Breast epithelium (tissue), 4 donors: ENCODE measurements around the gene MLXIP. TPM values are rescaled to one million over a fixed set of nuclear protein-coding genes. Genes with fewer than 3 reads are reported as not detected.
"Not testable (repeated sequence)": the region's sequence is repeated elsewhere in the genome, so short reads cannot be mapped to it uniquely, and the experiment has no call there.

Experiments
- DNase-seq, 2 donors: peaks; one replicate each; pipeline ENCODE4 v3.0.0-alpha.2; 2019; ENCODE audit warnings: low spot score in 2 of 2
- H3K27ac ChIP-seq, 2 donors: fragments of 200-600 bp; sonication (generic) in 1 of 2; one replicate each; pipeline ENCODE4 v1.5.1; 2016 to 2019; ENCODE audit warnings: mild to moderate bottlenecking in 1 of 2
- H3K27me3 ChIP-seq, 2 donors: fragments of 200-600 bp; sonication (generic) in 1 of 2; one replicate each; pipeline versions ENCODE4 v1.5.1 to v1.6.0; 2017 to 2019; ENCODE audit warnings: control low read depth in 1 of 2, mild to moderate bottlenecking in 1 of 2
- H3K36me3 ChIP-seq: fragments of 200-600 bp; one replicate; pipeline ENCODE4 v1.5.1; 2019
- H3K4me1 ChIP-seq, 2 donors: fragments of 200-600 bp; sonication (generic); one replicate each; pipeline ENCODE4 v1.5.1; 2016 to 2019; ENCODE audit warnings: control low read depth in 1 of 2
- H3K4me3 ChIP-seq, 3 donors: fragments of 200-600 bp; sonication (generic); 1 replicate in 2 of 3; 2 replicates in 1 of 3; pipeline ENCODE4 v1.5.1; 2016 to 2019; ENCODE audit warnings: mild to moderate bottlenecking in 3 of 3, moderate library complexity in 2 of 3
- H3K9me3 ChIP-seq, 2 donors: fragments of 200-600 bp; sonication (generic) in 1 of 2; one replicate each; pipeline ENCODE4 v1.5.1; 2016 to 2019; ENCODE audit warnings: control low read depth in 1 of 2
- POLR2A ChIP-seq: fragments of 450-650 bp; IDR thresholded peaks from one replicate; pipeline ENCODE4 v1.6.1; 2016; ENCODE audit warnings: antibody characterized with exemption, mild to moderate bottlenecking, moderate library complexity
- POLR2AphosphoS5 ChIP-seq, 3 donors: sonication (generic); formaldehyde crosslinking; IDR thresholded peaks; one replicate each; pipeline ENCODE4 v1.6.1; 2017; ENCODE audit warnings: antibody characterized with exemption in 3 of 3
- intact Hi-C: fragments of 100-400 bp; cut with DNase I; formaldehyde crosslinking; loops from one replicate; pipeline ENCODE4 v1.15.1; 2023; ENCODE audit warnings: low total_unique reads
- total RNA-seq, 3 donors: library from RNA; depleted of rRNA; stranded (reverse); fragments of >200 nt; gene quantifications; one replicate each; pipeline ENCODE4 v1.1.0, GENCODE V29; 2016
- TF ChIP-seq, protein P1 (sequence below), 3 donors: fragments of 450-650 bp; IDR thresholded peaks; one replicate each; pipeline ENCODE4 v1.5.1; 2016 to 2017; ENCODE audit warnings: antibody characterized with exemption in 3 of 3, mild to moderate bottlenecking in 3 of 3, moderate library complexity in 3 of 3

Gene MLXIP
- total RNA-seq, 3 donors from 2014 or later = 21.1 to 31.1 (median 28.2) TPM

DNA sequence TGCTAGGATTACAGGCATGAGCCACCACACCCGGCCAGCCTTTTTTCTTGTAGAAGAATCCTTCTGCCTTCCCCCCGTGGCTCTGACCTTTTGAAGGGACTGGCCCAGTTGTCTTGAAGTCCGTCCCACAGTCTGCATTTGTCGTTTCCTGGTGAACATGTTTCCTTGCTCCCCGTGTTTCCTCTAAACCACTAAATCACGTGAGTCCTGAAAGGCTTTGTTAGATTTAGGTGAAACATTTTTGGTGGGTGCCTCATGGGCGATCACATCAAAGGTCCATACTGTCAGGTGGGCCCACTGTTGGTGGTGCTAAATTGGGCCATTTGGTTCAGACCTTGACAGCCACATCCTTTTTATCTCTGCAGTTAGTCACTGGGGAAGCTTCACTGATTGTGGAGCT is 26.3 kb downstream of the MLXIP start:
- TF ChIP-seq, protein P1, sequence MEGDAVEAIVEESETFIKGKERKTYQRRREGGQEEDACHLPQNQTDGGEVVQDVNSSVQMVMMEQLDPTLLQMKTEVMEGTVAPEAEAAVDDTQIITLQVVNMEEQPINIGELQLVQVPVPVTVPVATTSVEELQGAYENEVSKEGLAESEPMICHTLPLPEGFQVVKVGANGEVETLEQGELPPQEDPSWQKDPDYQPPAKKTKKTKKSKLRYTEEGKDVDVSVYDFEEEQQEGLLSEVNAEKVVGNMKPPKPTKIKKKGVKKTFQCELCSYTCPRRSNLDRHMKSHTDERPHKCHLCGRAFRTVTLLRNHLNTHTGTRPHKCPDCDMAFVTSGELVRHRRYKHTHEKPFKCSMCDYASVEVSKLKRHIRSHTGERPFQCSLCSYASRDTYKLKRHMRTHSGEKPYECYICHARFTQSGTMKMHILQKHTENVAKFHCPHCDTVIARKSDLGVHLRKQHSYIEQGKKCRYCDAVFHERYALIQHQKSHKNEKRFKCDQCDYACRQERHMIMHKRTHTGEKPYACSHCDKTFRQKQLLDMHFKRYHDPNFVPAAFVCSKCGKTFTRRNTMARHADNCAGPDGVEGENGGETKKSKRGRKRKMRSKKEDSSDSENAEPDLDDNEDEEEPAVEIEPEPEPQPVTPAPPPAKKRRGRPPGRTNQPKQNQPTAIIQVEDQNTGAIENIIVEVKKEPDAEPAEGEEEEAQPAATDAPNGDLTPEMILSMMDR (IDR thresholded peaks at IDR 0.05) = no peak
- TF ChIP-seq POLR2A (no peak), POLR2AphosphoS5 (IDR thresholded peaks at IDR 0.05) (no peak)
- Histone ChIP-seq H3K27ac (no peak overlapping the region), H3K4me1 (peaks cover 0 to 10% of the 10 kb centered on the region in 2 donors), H3K4me3 (no peak overlapping the region), H3K27me3 (no peaks in the 10 kb centered on the region), H3K36me3 (no peaks in the 10 kb centered on the region), H3K9me3 (no peaks in the 10 kb centered on the region)
- intact Hi-C loops = no loop called here
- DNase-seq = no peak

DNA sequence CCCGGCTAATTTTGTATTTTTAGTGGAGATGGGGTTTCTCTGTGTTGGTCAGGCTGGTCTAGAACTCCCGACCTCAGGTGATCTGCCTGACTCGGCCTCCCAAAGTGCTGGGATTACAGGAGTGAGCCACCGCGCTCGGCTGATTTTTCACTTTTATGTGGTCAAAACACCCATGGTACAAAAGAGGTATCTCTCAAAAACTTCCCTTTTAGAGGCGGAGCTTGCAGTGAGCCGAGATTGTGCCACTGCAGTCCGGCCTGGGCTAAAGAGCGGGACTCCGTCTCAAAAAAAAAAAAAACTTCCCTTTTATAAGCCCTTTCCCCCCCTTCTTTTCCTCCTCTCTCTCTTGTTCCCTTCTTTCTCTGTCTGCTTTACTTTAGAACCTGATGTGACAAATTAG is 26.9 kb downstream of the MLXIP start:
- DNase-seq, H3K27ac ChIP-seq, H3K36me3 ChIP-seq, H3K9me3 ChIP-seq, intact Hi-C loops, H3K27me3 ChIP-seq, H3K4me1 ChIP-seq, H3K4me3 ChIP-seq: not testable (repeated sequence)

DNA sequence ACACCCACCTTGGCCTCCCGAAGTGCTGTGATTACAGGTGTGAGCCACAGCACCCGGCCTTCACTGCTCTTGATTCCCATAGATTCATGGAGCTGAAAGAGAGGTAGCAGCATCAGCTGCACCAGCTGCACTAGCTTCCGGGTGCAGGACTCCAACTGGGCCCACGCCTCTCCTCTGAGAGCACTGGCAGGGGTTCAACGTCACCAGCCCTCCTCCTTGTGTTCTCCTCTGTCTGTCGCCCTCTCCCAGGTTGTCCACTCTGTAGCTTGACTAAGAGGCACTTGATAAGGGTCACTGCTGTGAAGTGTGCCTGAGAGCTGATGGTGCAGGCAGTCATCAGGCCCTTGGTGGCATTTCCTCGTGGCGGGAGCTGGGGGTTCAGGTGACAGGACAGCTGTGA is 28.3 kb downstream of the MLXIP start:
- H3K27ac ChIP-seq = peak overlapping the region in 1 of 2 donors; percentile 1
- H3K9me3 ChIP-seq = no peaks in the 10 kb centered on the region
- intact Hi-C loops = no loop called here
- H3K4me3 ChIP-seq = no peak overlapping the region
- H3K36me3 ChIP-seq = no peaks in the 10 kb centered on the region
- TF ChIP-seq, protein P1 (IDR thresholded peaks at IDR 0.05) = no peak
- peaks cover 0 to 10% of the 10 kb centered on the region in 2 donors for H3K4me1 ChIP-seq
- no peaks in the 10 kb centered on the region for H3K27me3 ChIP-seq
- no peak for DNase-seq

DNA sequence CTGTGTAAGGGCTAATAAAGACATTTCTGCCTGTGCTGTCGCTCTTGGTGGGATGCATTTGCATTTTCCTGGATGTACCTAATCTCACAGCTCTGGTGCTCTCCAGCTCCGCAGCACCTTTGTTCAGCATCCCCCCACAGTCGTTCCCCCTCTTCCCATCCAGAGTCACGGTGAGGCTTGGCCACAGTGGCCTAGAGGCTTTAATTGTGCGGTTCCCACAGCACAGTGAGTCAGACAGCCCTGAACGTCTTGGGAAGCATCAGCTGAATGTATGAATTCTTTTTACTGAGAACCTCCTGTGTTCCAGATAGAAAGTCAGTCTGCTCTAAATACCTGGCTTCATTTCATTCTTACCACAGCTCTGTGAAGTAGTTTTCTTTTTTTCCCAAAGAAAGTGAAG is 28.7 kb downstream of the MLXIP start:
- Histone ChIP-seq H3K27me3 (no peaks in the 10 kb centered on the region), H3K27ac (peak overlapping the region; percentile 1 to 43), H3K4me3 (no peak overlapping the region), H3K4me1 (peaks cover 0 to 10% of the 10 kb centered on the region in 2 donors), H3K9me3 (no peaks in the 10 kb centered on the region), H3K36me3 (no peaks in the 10 kb centered on the region)
- TF ChIP-seq, protein P1 (IDR thresholded peaks at IDR 0.05) = no peak
- TF ChIP-seq POLR2AphosphoS5 (IDR thresholded peaks at IDR 0.05) (no peak), POLR2A (no peak)
- intact Hi-C loops = no loop called here
- no peak for DNase-seq

DNA sequence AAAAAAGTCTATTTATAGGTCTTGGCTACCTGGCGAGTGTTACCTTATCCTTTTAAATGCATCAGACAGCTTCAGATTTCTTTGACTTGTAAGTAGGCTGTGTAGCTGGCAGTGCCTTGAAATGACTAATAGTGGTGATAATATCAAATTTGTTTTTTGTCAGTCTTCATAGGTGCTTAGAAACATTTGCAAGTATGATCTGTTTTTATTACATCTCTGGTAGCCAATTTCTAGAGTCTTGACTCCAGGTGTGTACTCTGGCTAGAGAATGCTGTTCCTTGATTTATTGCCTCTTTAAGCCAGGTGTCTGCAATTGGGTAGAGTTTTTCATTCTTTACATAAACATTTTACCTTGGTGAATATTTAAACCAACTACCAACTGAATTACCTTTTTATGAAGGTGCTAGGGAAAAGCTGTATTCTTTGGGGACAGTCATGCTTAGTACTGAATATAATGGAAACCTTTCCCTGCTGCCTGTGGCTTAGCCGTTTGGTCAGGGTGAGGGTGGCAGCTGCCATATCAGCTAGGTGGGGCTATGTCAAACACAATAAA is 32.6 kb downstream of the MLXIP start:
- Histone ChIP-seq H3K9me3 (no peaks in the 10 kb centered on the region), H3K4me3 (no peak overlapping the region), H3K27me3 (no peaks in the 10 kb centered on the region), H3K27ac (peak overlapping the region in 1 of 2 donors; percentile 48), H3K4me1 (peaks cover 0 to 10% of the 10 kb centered on the region in 2 donors), H3K36me3 (no peaks in the 10 kb centered on the region)
- DNase-seq = no peak
- TF ChIP-seq, protein P1 (IDR thresholded peaks at IDR 0.05) = no peak
- TF ChIP-seq POLR2A (no peak), POLR2AphosphoS5 (IDR thresholded peaks at IDR 0.05) (no peak)
- intact Hi-C loops = no loop called here
